ENCODE results near the gene CDC42BPA.
"Not testable (repeated sequence)": the region's sequence is repeated elsewhere in the genome, so short reads cannot be mapped to it uniquely, and the experiment has no call there.

DNA sequence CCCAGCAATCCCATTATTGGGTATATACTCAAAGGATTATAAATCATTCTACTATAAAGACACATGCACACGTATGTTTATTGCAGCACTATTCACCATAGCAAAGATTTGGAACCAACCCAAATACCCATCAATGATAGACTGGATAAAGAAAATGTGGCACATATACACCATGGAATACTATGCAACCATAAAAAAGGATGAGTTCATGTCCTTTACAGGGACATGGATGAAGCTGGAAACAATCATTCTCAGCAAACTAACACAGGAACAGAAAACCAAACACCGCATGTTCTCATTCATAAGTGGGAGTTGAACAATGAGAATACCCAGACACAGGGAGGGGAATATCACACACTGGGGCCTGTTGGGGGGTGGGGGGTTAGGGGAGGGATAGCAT, 318.7 kb downstream of the CDC42BPA start:
- not testable (repeated sequence) for TF ChIP-seq CTCF, POLR2A (IDR thresholded peaks at IDR 0.05)
